Activated naive CD8-positive, alpha-beta T cell treated with anti-CD3 and anti-CD28 coated beads for 36 hours (primary cell): ENCODE data around the gene LEMD3. TPM values are rescaled to one million over a fixed set of nuclear protein-coding genes. Genes with fewer than 3 reads are reported as not detected.
A peak's percentile ranks its signal among the peaks of the same experiment; 100 is the strongest.

ENCODE experiments used
- DNase-seq: peaks from one replicate; pipeline ENCODE4 v3.0.0; 2021
- H3K27ac Mint-ChIP-seq: one replicate; pipeline ENCODE4 v1.8.0; 2022; ENCODE audit warnings: mild to moderate bottlenecking, moderate library complexity, mixed read lengths
- H3K27me3 Mint-ChIP-seq: one replicate; pipeline ENCODE4 v1.8.0; 2022; ENCODE audit warnings: mild to moderate bottlenecking, mixed read lengths
- H3K36me3 Mint-ChIP-seq: one replicate; pipeline ENCODE4 v1.8.0; 2021; ENCODE audit warnings: mild to moderate bottlenecking, mixed read lengths
- H3K4me1 Mint-ChIP-seq: one replicate; pipeline ENCODE4 v1.8.0; 2021; ENCODE audit warnings: mixed read lengths
- H3K4me3 Mint-ChIP-seq: one replicate; pipeline ENCODE4 v1.8.0; 2022; ENCODE audit warnings: mild to moderate bottlenecking, moderate library complexity, mixed read lengths
- H3K9me3 Mint-ChIP-seq: one replicate; pipeline ENCODE4 v1.8.0; 2022; ENCODE audit warnings: mixed read lengths
- total RNA-seq, 2 experiments: library from RNA; stranded (reverse); gene quantifications; one replicate each; pipeline ENCODE4 v1.2.3, GENCODE V29; 2021

Gene LEMD3
- total RNA-seq, 2 experiments from 2014 or later: 21.2 to 21.3 TPM

DNA sequence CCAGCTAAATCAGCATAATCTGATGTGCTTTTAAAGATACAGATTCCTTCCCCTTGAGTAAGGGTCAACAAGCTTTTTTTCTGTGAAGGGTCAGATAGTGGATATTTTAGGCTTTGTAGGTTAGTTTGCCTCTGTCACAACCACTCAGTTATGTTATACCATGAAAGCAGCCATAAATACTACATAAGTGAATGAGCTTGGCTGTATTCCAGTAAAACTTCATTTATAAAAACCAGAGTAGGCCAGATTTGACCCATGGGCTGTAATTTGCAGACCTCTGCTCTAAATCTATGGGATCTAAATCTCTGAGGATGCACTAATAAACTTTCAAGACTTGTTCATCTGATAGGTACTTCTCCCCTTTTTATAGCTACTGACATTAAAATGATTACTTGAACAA lies 47.7 kb downstream of the LEMD3 start:
- Mint-ChIP-seq H3K36me3 (peaks cover 65% of the 10 kb centered on the region), H3K4me1 (peaks cover 9% of the 10 kb centered on the region), H3K4me3 (no peak overlapping the region), H3K27ac (no peak overlapping the region), H3K9me3 (peaks cover 24% of the 10 kb centered on the region), H3K27me3 (no peaks in the 10 kb centered on the region)
- no peak for DNase-seq

GRCh38 chr12:65220761-65221160 lies 51.4 kb downstream of the LEMD3 start:
- no peaks in the 10 kb centered on the region for H3K27me3 Mint-ChIP-seq
- H3K27ac Mint-ChIP-seq: no peak overlapping the region
- DNase-seq: no peak
- H3K36me3 Mint-ChIP-seq: peaks cover 74% of the 10 kb centered on the region
- H3K4me1 Mint-ChIP-seq: peaks cover 17% of the 10 kb centered on the region
- peaks cover 43% of the 10 kb centered on the region for H3K9me3 Mint-ChIP-seq
- H3K4me3 Mint-ChIP-seq: no peak overlapping the region

DNA sequence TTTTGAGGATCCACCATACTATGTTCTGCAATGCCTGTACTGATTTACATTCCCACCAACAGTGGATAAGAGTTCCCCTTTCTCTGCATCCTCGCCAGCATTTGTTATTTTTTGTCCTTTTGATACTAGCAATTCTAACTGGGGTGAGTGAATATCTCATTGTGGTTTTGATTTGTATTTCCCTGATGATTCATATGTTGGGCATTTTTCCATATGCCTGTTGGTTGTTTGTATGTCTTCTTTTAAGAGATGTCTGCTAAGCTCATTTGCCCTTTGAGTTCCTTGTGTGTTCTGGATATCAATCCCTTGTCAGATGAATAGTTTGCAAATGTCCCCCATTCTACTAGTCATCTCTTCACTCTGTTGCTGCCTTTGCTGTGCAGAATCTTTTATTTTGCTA lies 60.1 kb downstream of the LEMD3 start:
- peaks cover 54% of the 10 kb centered on the region for H3K36me3 Mint-ChIP-seq
- DNase-seq: no peak
- peaks cover 23% of the 10 kb centered on the region for H3K9me3 Mint-ChIP-seq
- no peaks in the 10 kb centered on the region for H3K27me3 Mint-ChIP-seq
- H3K4me1 Mint-ChIP-seq: peaks cover 34% of the 10 kb centered on the region
- H3K4me3 Mint-ChIP-seq: no peak overlapping the region
- H3K27ac Mint-ChIP-seq: no peak overlapping the region

- Mint-ChIP-seq H3K27me3 (no peaks in the 10 kb centered on the region), H3K4me3 (no peak overlapping the region), H3K9me3 (peaks cover 14% of the 10 kb centered on the region), H3K36me3 (peaks cover 31% of the 10 kb centered on the region), H3K4me1 (peaks cover 15% of the 10 kb centered on the region), H3K27ac (peak overlapping the region; percentile 52)
- no peak for DNase-seq
These were observed 63.2 kb downstream of the LEMD3 start for GRCh38 chr12:65232476-65233077.

GRCh38 chr12:65237153-65237552 lies 67.8 kb downstream of the LEMD3 start:
- Mint-ChIP-seq H3K4me1 (peaks cover 8% of the 10 kb centered on the region), H3K27me3 (no peaks in the 10 kb centered on the region), H3K36me3 (peaks cover 6% of the 10 kb centered on the region), H3K9me3 (no peaks in the 10 kb centered on the region), H3K4me3 (no peak overlapping the region), H3K27ac (no peak overlapping the region)
- DNase-seq: no peak

DNA sequence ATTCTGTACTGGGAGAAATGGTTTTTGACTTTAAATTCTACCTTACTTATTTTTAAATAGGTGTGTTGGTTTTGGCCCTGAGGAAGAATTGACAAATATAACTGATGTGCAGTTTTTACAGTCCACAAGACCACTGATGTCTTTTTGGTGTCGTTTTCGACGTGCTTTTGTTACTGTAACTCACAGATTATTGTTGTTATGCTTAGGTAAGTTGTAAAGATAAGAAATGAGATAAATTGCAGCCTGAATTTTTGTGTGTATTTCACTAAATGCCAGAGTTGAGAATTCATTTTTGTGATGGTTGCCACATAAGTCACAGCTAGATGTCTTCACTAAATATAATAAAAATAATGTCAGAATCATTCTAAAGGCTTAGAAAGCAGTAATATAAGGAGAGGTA lies 69.2 kb downstream of the LEMD3 start:
- Mint-ChIP-seq H3K4me3 (no peak overlapping the region), H3K36me3 (peaks cover 10% of the 10 kb centered on the region), H3K4me1 (no peaks in the 10 kb centered on the region), H3K27ac (no peak overlapping the region), H3K9me3 (no peaks in the 10 kb centered on the region), H3K27me3 (no peaks in the 10 kb centered on the region)
- DNase-seq: no peak

DNA sequence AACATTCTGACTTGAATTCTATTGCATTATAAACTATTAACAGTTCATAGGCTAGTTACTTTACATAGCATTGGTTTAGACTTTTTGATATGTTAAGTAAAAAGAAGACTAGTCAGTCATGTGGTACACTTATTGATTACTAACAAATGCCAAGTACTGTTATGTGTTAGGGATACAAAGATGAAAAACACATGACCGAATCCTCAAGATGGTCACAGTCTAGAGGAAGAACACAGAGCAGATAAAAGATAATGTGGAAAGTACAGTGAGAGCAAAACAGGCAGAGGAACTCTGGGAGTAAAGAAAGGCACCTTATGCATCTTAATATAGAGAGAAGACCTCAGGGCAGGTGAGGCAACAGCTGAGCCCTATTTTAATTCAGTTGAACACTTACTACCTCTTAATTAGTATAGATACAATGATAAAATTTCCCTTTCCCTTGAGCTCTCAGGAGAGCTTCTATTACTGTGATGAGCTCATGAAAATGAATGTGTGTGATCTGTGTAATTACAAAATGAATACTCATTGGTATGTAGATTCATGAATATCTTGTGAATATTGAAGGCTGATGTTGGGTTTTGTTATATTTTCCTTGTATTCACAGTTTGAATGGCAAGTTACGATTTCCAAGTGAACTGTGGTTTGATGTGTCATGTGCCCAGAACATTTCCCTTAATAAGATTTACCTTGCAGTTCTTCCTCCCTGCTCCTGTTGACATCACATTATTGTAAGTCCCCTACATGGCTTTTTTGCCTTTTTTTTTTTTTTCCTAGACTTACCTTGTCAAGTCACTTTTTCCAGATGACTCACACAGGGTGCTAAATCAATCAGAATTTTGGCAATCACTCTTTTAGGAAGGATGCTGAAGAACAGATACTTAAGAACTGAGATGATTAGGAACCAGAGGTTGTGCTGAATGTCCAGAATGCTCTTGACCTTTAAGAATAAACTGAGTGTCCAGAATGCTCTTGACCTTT lies 79.6 kb downstream of the LEMD3 start:
- peak; percentile 3 for DNase-seq
- H3K9me3 Mint-ChIP-seq: peaks cover 1% of the 10 kb centered on the region
- no peaks in the 10 kb centered on the region for H3K27me3 Mint-ChIP-seq
- H3K4me1 Mint-ChIP-seq: peaks cover 20% of the 10 kb centered on the region
- H3K36me3 Mint-ChIP-seq: peaks cover 22% of the 10 kb centered on the region
- H3K4me3 Mint-ChIP-seq: no peak overlapping the region
- H3K27ac Mint-ChIP-seq: peak overlapping the region; percentile 77

GRCh38 chr12:65252515-65252914 lies 83.1 kb downstream of the LEMD3 start:
- Mint-ChIP-seq H3K27ac (no peak overlapping the region), H3K36me3 (peaks cover 20% of the 10 kb centered on the region), H3K9me3 (peaks cover 1% of the 10 kb centered on the region), H3K4me1 (peaks cover 20% of the 10 kb centered on the region), H3K4me3 (no peak overlapping the region), H3K27me3 (no peaks in the 10 kb centered on the region)
- no peak for DNase-seq

- DNase-seq: no peak
- Mint-ChIP-seq H3K27ac (no peak overlapping the region), H3K4me1 (no peaks in the 10 kb centered on the region), H3K4me3 (no peak overlapping the region), H3K36me3 (no peaks in the 10 kb centered on the region), H3K9me3 (no peaks in the 10 kb centered on the region), H3K27me3 (peaks cover 4% of the 10 kb centered on the region)
These were observed 88.6 kb downstream of the LEMD3 start for GRCh38 chr12:65257986-65258385.

GRCh38 chr12:65259501-65259900 lies 90.1 kb downstream of the LEMD3 start:
- Mint-ChIP-seq H3K9me3 (no peaks in the 10 kb centered on the region), H3K4me3 (no peak overlapping the region), H3K27me3 (peaks cover 4% of the 10 kb centered on the region), H3K36me3 (no peaks in the 10 kb centered on the region), H3K27ac (no peak overlapping the region), H3K4me1 (no peaks in the 10 kb centered on the region)
- DNase-seq: no peak

GRCh38 chr12:65263777-65264176 lies 94.4 kb downstream of the LEMD3 start:
- Mint-ChIP-seq H3K27ac (no peak overlapping the region), H3K27me3 (peaks cover 17% of the 10 kb centered on the region), H3K9me3 (no peaks in the 10 kb centered on the region), H3K4me1 (no peaks in the 10 kb centered on the region), H3K4me3 (no peak overlapping the region), H3K36me3 (no peaks in the 10 kb centered on the region)
- DNase-seq: no peak

DNA sequence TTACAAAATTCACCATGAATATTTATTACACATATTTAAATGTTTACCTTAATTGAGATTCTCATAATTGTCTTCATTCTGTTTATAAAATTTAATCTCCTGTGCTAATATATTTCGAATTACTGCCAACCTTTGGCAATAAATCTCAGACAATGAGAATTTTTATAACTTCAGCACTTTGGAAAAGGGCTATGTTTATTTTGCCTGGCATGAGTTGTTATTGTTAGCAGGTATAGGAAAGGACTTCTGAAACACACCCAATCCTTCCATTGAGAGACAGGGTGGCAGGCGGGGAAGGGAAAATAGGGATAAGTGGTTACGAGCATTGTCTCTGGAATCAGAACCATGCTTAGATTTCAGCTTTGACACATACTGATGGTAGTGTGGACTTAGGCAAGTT lies 97.0 kb downstream of the LEMD3 start:
- H3K4me3 Mint-ChIP-seq: no peak overlapping the region
- no peak overlapping the region for H3K27ac Mint-ChIP-seq
- no peaks in the 10 kb centered on the region for H3K36me3 Mint-ChIP-seq
- no peaks in the 10 kb centered on the region for H3K9me3 Mint-ChIP-seq
- DNase-seq: no peak
- H3K27me3 Mint-ChIP-seq: peaks cover 13% of the 10 kb centered on the region
- no peaks in the 10 kb centered on the region for H3K4me1 Mint-ChIP-seq

- Mint-ChIP-seq H3K4me3 (no peak overlapping the region), H3K9me3 (no peaks in the 10 kb centered on the region), H3K27ac (no peak overlapping the region), H3K27me3 (peaks cover 27% of the 10 kb centered on the region), H3K4me1 (no peaks in the 10 kb centered on the region), H3K36me3 (no peaks in the 10 kb centered on the region)
- no peak for DNase-seq
These were observed 100.2 kb downstream of the LEMD3 start for GRCh38 chr12:65269603-65270002.

DNA sequence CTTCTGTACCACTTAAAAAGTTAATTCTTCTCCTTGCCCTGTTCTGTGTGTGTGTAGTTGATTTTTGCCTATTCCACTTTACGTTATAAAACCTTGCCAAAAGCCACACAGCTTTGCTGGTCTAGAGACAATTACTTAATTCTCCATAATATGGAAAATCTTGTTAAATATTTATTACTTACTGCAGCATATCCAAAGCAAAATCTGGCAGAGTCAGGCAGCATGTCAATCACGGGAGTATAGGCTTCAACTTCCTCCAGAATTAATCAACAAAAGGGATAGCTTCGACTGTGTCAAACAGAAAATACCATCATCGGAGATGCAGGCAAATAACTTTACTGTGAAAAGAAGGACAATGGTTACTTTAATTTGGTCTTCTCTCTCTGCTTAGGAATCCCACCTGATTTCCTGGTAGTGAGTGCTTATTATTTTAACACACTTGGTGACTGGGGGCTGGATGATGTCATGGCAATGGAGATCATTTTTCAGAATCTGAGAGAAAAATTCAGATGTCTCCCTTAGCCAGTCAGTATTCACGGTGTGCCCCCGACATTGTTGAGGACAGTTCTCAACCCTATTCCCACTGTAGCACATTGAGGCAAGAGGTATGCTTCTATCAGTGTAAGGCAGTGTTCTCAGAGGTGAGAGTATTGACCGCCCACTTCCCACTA lies 105.4 kb downstream of the LEMD3 start:
- DNase-seq: no peak
- peaks cover 50% of the 10 kb centered on the region for H3K27me3 Mint-ChIP-seq
- no peak overlapping the region for H3K4me3 Mint-ChIP-seq
- H3K9me3 Mint-ChIP-seq: no peaks in the 10 kb centered on the region
- H3K27ac Mint-ChIP-seq: no peak overlapping the region
- peaks cover 4% of the 10 kb centered on the region for H3K4me1 Mint-ChIP-seq
- no peaks in the 10 kb centered on the region for H3K36me3 Mint-ChIP-seq

GRCh38 chr12:65275627-65276026 lies 106.2 kb downstream of the LEMD3 start:
- peaks cover 57% of the 10 kb centered on the region for H3K27me3 Mint-ChIP-seq
- H3K27ac Mint-ChIP-seq: no peak overlapping the region
- no peak for DNase-seq
- H3K4me3 Mint-ChIP-seq: no peak overlapping the region
- H3K4me1 Mint-ChIP-seq: peaks cover 4% of the 10 kb centered on the region
- H3K9me3 Mint-ChIP-seq: no peaks in the 10 kb centered on the region
- no peaks in the 10 kb centered on the region for H3K36me3 Mint-ChIP-seq
